ENCODE data around the gene CP. TPM values are rescaled to one million over a fixed set of nuclear protein-coding genes. Genes with fewer than 3 reads are reported as not detected.
A peak's percentile ranks its signal among the peaks of the same experiment; 100 is the strongest.

The CP gene
- total RNA-seq, 4 donors from 2014 or later: 5.0 to 111 (median 34.6) TPM

GRCh38 chr3:149247929-149248691 is 26.5 kb upstream of the CP start:
- no peak overlapping the region for H3K27ac ChIP-seq
- intact Hi-C loops (cut with DNase I): no loop called here
- H3K9me3 ChIP-seq: no peaks in the 10 kb centered on the region
- 84 to 85% methylated on average over 5 of the region's 5 CpGs for WGBS, 2 donors
- DNase-seq: no peak
- TF ChIP-seq POLR2A (IDR thresholded peaks at IDR 0.05) (no peak), CTCF (IDR thresholded peaks at IDR 0.05) (no peak)
- H3K27me3 ChIP-seq: no peaks in the 10 kb centered on the region
- peaks cover 0 to 22% of the 10 kb centered on the region in 2 donors for H3K4me1 ChIP-seq
- H3K36me3 ChIP-seq: no peaks in the 10 kb centered on the region
- no peak overlapping the region for H3K4me3 ChIP-seq (replicated peaks in 1 of 3)

GRCh38 chr3:149247008-149247710 is 25.5 kb upstream of the CP start:
- Histone ChIP-seq H3K36me3 (no peaks in the 10 kb centered on the region), H3K27ac (no peak overlapping the region), H3K4me1 (peaks cover 0 to 22% of the 10 kb centered on the region in 2 donors), H3K9me3 (no peaks in the 10 kb centered on the region), H3K4me3 (replicated peaks in 1 of 3) (no peak overlapping the region), H3K27me3 (no peaks in the 10 kb centered on the region)
- WGBS, 2 donors: 76 to 79% methylated on average over 6 of the region's 6 CpGs
- intact Hi-C loops (cut with DNase I): no loop called here
- no peak for DNase-seq
- no peak for TF ChIP-seq CTCF (IDR thresholded peaks at IDR 0.05)
- TF ChIP-seq POLR2A (IDR thresholded peaks at IDR 0.05): no peak

GRCh38 chr3:149245738-149246451 is 24.3 kb upstream of the CP start:
- Histone ChIP-seq H3K27ac (peak overlapping the region in 2 of 3 donors; percentile 5 to 58), H3K36me3 (no peaks in the 10 kb centered on the region), H3K4me1 (peaks cover 0 to 22% of the 10 kb centered on the region in 2 donors), H3K9me3 (no peaks in the 10 kb centered on the region), H3K27me3 (no peaks in the 10 kb centered on the region), H3K4me3 (replicated peaks in 1 of 3) (no peak overlapping the region)
- 62 to 69% methylated on average over 3 of the region's 3 CpGs for WGBS, 2 donors
- intact Hi-C loops (cut with DNase I): no loop called here
- TF ChIP-seq CTCF (IDR thresholded peaks at IDR 0.05) (no peak), POLR2A (IDR thresholded peaks at IDR 0.05) (no peak)
- DNase-seq: no peak

GRCh38 chr3:149243540-149243939 is 21.9 kb upstream of the CP start:
- intact Hi-C loops (cut with DNase I): no loop called here
- no peak for DNase-seq
- H3K9me3 ChIP-seq: no peaks in the 10 kb centered on the region
- no peaks in the 10 kb centered on the region for H3K36me3 ChIP-seq
- H3K4me1 ChIP-seq: peaks cover 0 to 21% of the 10 kb centered on the region in 2 donors
- H3K27me3 ChIP-seq: no peaks in the 10 kb centered on the region
- TF ChIP-seq CTCF (IDR thresholded peaks at IDR 0.05): no peak
- TF ChIP-seq POLR2A (IDR thresholded peaks at IDR 0.05): no peak
- no peak overlapping the region for H3K27ac ChIP-seq
- H3K4me3 ChIP-seq (replicated peaks in 1 of 3): no peak overlapping the region

Data from thyroid gland (tissue), 4 donors.